WTC11 (cell line): ENCODE data around the gene ELAVL1.

ENCODE experiments used
- ATF3 ChIP-seq: sonication (generic); formaldehyde crosslinking; conservative IDR thresholded peaks from 2 replicates; pipeline ENCODE4 v1.8.1; 2022; ENCODE audit warnings: mild to moderate bottlenecking, missing genetic modification reagents
- CREB1 ChIP-seq: sonication (generic); formaldehyde crosslinking; IDR thresholded peaks from 2 replicates; pipeline ENCODE4 v1.8.0; 2023; ENCODE audit warnings: mild to moderate bottlenecking, missing genetic modification reagents
- CTCF ChIP-seq: fragments of 200-600 bp; IDR thresholded peaks from 2 replicates; pipeline ENCODE4 v1.8.0; 2022; ENCODE audit warnings: antibody characterized with exemption
- KAT7 ChIP-seq: sonication (generic); formaldehyde crosslinking; IDR thresholded peaks from 2 replicates; pipeline ENCODE4 v1.8.1; 2023; ENCODE audit warnings: missing genetic modification reagents, mild to moderate bottlenecking, borderline replicate concordance
- MAX ChIP-seq: sonication (generic); formaldehyde crosslinking; IDR thresholded peaks from 2 replicates; pipeline ENCODE4 v1.8.0; 2022; ENCODE audit warnings: mild to moderate bottlenecking, missing genetic modification reagents
- RELA ChIP-seq: sonication (generic); formaldehyde crosslinking; IDR thresholded peaks from 2 replicates; pipeline ENCODE4 v1.8.1; 2022; ENCODE audit warnings: missing genetic modification reagents, mild to moderate bottlenecking, borderline replicate concordance
- TCF7 ChIP-seq: sonication (generic); formaldehyde crosslinking; IDR thresholded peaks from 2 replicates; pipeline ENCODE4 v1.8.0; 2022; ENCODE audit warnings: mild to moderate bottlenecking, low read depth, missing genetic modification reagents, moderate library complexity
- TP53 ChIP-seq: sonication (generic); formaldehyde crosslinking; IDR thresholded peaks from 2 replicates; pipeline ENCODE4 v1.8.1; 2023; ENCODE audit warnings: mild to moderate bottlenecking, missing genetic modification reagents
- ZNF121 ChIP-seq: sonication (generic); formaldehyde crosslinking; IDR thresholded peaks from 2 replicates; pipeline ENCODE4 v1.8.0; 2023; ENCODE audit warnings: missing genetic modification reagents
- ZNF263 ChIP-seq: sonication (generic); formaldehyde crosslinking; IDR thresholded peaks from 2 replicates; pipeline ENCODE4 v1.8.1; 2022; ENCODE audit warnings: low read depth, mild to moderate bottlenecking, moderate library complexity, missing genetic modification reagents
- ZNF281 ChIP-seq: sonication (generic); formaldehyde crosslinking; IDR thresholded peaks from 2 replicates; pipeline ENCODE4 v1.8.0; 2023; ENCODE audit warnings: mild to moderate bottlenecking, missing genetic modification reagents
- ZNF671 ChIP-seq: fragments of 250-450 bp; sonication (Bioruptor Pico); IDR thresholded peaks from 2 replicates; pipeline ENCODE4 v1.8.0; 2021; ENCODE audit warnings: mild to moderate bottlenecking
- TF ChIP-seq, protein P1 (sequence below): sonication (generic); formaldehyde crosslinking; IDR thresholded peaks from 2 replicates; pipeline ENCODE4 v1.8.1; 2022; ENCODE audit warnings: low read depth, missing genetic modification reagents, borderline replicate concordance
- TF ChIP-seq, protein P2 (sequence below): sonication (generic); formaldehyde crosslinking; IDR thresholded peaks from 2 replicates; pipeline ENCODE4 v1.8.1; 2022; ENCODE audit warnings: mild to moderate bottlenecking, moderate library complexity, missing genetic modification reagents

- TF ChIP-seq MAX (CRISPR knock-in tag) (no peak), RELA (CRISPR knock-in tag) (no peak), CTCF (no peak), TCF7 (no peak), ATF3 (no peak), ZNF281 (no peak), ZNF121 (CRISPR knock-in tag) (no peak), CREB1 (no peak), ZNF263 (CRISPR knock-in tag) (no peak), ZNF671 (CRISPR knock-in tag) (no peak), KAT7 (CRISPR knock-in tag) (no peak), TP53 (CRISPR knock-in tag) (no peak)
- TF ChIP-seq, protein P1, sequence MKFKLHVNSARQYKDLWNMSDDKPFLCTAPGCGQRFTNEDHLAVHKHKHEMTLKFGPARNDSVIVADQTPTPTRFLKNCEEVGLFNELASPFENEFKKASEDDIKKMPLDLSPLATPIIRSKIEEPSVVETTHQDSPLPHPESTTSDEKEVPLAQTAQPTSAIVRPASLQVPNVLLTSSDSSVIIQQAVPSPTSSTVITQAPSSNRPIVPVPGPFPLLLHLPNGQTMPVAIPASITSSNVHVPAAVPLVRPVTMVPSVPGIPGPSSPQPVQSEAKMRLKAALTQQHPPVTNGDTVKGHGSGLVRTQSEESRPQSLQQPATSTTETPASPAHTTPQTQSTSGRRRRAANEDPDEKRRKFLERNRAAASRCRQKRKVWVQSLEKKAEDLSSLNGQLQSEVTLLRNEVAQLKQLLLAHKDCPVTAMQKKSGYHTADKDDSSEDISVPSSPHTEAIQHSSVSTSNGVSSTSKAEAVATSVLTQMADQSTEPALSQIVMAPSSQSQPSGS = no peak
- TF ChIP-seq, protein P2, sequence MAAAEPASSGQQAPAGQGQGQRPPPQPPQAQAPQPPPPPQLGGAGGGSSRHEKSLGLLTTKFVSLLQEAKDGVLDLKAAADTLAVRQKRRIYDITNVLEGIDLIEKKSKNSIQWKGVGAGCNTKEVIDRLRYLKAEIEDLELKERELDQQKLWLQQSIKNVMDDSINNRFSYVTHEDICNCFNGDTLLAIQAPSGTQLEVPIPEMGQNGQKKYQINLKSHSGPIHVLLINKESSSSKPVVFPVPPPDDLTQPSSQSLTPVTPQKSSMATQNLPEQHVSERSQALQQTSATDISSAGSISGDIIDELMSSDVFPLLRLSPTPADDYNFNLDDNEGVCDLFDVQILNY (CRISPR knock-in tag) = no peak
These were observed 15.9 kb upstream of the ELAVL1 start for GRCh38 chr19:8021374-8021773.
